HepG2 (cell line): Measurements from ENCODE around the gene DAPK1. TPM values are rescaled to one million over a fixed set of nuclear protein-coding genes. Genes with fewer than 3 reads are reported as not detected.

Source experiments
- HNRNPL ChIP-seq: fragments of 200-400 bp; formaldehyde crosslinking; IDR thresholded peaks from 2 replicates; pipeline ENCODE4 v1.6.1; 2017; ENCODE audit warnings: mild to moderate bottlenecking, low read depth, low read length
- MAFK ChIP-seq, 2 experiments: IDR thresholded peaks in 1 of 2; conservative IDR thresholded peaks in 1 of 2; 2 replicates each; pipeline ENCODE4 v1.6.1; 2011; ENCODE audit warnings: improper control_type of control experiment in 2 of 2, low read length in 2 of 2
- NCOA1 ChIP-seq: sonication (generic); formaldehyde crosslinking; IDR thresholded peaks from 2 replicates; pipeline ENCODE4 v1.9.0; 2021; ENCODE audit warnings: missing genetic modification reagents
- NFE2L2 ChIP-seq: fragments of 150-350 bp; IDR thresholded peaks from 2 replicates; pipeline ENCODE4 v1.6.1; 2014; ENCODE audit warnings: low read length
- SALL2 ChIP-seq: sonication (generic); formaldehyde crosslinking; IDR thresholded peaks from 2 replicates; pipeline ENCODE4 v1.8.1; 2023; ENCODE audit warnings: mild to moderate bottlenecking, missing genetic modification reagents, inconsistent platforms
- TEAD2 ChIP-seq: sonication (generic); formaldehyde crosslinking; IDR thresholded peaks from 2 replicates; pipeline ENCODE4 v1.9.0; 2021; ENCODE audit warnings: missing genetic modification reagents
- THYN1 ChIP-seq: sonication (generic); formaldehyde crosslinking; IDR thresholded peaks from 2 replicates; pipeline ENCODE4 v1.8.1; 2023; ENCODE audit warnings: low read depth, mild to moderate bottlenecking, moderate library complexity, missing genetic modification reagents, borderline replicate concordance
- ZBTB38 ChIP-seq: sonication (generic); formaldehyde crosslinking; IDR thresholded peaks from 2 replicates; pipeline ENCODE4 v1.5.1; 2020; ENCODE audit warnings: mild to moderate bottlenecking, missing genetic modification reagents
- ZNF121 ChIP-seq: sonication (generic); formaldehyde crosslinking; IDR thresholded peaks from 2 replicates; pipeline ENCODE4 v1.5.0; 2020; ENCODE audit warnings: mild to moderate bottlenecking, missing genetic modification reagents
- polyA plus RNA-seq, 8 experiments: library from polyadenylated mRNA; depleted of rRNA in 3 of 8; stranded (reverse) in 7 of 8; unstranded in 1 of 8; fragments of >200 nt; fragmentation: Illumina TruSeq in 4 of 8; extraction: Trizol in 4 of 8; gene quantifications; 2 replicates each; pipeline versions ENCODE4 v1.2.1 to v1.2.3, GENCODE V29; 2011 to 2016; ENCODE audit warnings: low read depth in 4 of 8, missing spikeins in 1 of 8, mixed read lengths in 1 of 8; ENCODE audit not compliant: insufficient read depth in 1 of 8
- total RNA-seq, 5 experiments: library from RNA; depleted of rRNA; stranded (reverse); fragments of >200 nt; fragmentation: Illumina TruSeq; extraction: Trizol; gene quantifications; 2 replicates each; pipeline ENCODE4 v1.2.3, GENCODE V29; 2016; ENCODE audit warnings: low read depth in 1 of 5
- TF ChIP-seq, protein P1 (sequence below): sonication (generic); formaldehyde crosslinking; IDR thresholded peaks from 2 replicates; pipeline ENCODE4 v1.5.1; 2020; ENCODE audit warnings: mild to moderate bottlenecking, missing genetic modification reagents, moderate library complexity
- TF ChIP-seq, protein P2 (sequence below): sonication (generic); formaldehyde crosslinking; IDR thresholded peaks from 2 replicates; pipeline ENCODE4 v1.8.1; 2022; ENCODE audit warnings: low read depth, mild to moderate bottlenecking, missing genetic modification reagents

Gene DAPK1
- total and polyA plus RNA-seq, 2 of the 13 experiments (the other 11 are each of a cell fraction or from before 2014, with no cell fraction given) = 35.7 to 35.9 TPM

DNA sequence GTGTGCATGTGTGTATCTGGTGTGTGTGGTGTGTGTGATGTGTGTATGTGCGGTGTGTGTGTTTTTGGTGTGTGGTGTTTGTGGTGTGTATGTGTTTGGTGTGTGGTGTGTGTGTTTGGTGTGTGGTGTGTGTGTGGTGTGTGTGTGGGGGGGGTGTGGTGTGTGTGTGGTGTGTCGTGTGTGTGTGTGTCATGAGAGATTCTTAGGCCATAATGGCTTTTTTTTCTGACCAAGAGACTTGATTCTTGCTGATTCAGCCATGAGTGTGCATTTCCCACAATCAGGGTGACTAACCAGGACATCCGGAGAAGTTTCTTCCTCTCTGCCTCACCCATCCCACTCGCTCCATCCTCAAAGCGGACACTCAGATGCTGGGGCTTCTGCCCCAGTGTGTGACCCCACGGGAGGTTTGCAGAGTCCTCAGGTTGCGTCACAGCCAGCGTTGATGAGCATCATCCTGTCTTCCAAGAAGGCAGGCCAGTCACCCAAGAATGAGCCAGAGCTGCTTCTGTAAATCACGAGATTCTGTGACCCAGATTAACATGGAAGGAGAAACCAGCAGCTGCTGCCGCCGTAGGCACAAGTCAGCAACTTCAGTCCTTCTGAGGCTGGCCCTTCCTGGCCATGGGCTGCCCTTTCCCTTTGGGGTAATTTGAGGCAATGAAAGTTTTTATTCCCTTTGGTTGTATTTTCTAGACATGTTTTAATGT is 215.8 kb downstream of the DAPK1 start (continued):
- TF ChIP-seq, protein P1, sequence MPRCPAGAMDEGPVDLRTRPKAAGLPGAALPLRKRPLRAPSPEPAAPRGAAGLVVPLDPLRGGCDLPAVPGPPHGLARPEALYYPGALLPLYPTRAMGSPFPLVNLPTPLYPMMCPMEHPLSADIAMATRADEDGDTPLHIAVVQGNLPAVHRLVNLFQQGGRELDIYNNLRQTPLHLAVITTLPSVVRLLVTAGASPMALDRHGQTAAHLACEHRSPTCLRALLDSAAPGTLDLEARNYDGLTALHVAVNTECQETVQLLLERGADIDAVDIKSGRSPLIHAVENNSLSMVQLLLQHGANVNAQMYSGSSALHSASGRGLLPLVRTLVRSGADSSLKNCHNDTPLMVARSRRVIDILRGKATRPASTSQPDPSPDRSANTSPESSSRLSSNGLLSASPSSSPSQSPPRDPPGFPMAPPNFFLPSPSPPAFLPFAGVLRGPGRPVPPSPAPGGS = no peak
- TF ChIP-seq MAFK (conservative IDR thresholded peaks at IDR 0.05 in 1 of 2, IDR thresholded peaks at IDR 0.05 in 1 of 2; ENCODE audit: low read length in 2 of 2) (peak; percentile 81 to 92), NFE2L2 (peak; percentile 60), ZNF121 (no peak), TEAD2 (CRISPR knock-in tag) (no peak), THYN1 (no peak), HNRNPL (0 out of 2 replicates have a peak, but pooled peaks have one; percentile 37), NCOA1 (CRISPR knock-in tag) (no peak), SALL2 (CRISPR knock-in tag) (0 out of 2 replicates have a peak, but pooled peaks have one; percentile 12), ZBTB38 (CRISPR knock-in tag) (no peak)
- TF ChIP-seq, protein P2, sequence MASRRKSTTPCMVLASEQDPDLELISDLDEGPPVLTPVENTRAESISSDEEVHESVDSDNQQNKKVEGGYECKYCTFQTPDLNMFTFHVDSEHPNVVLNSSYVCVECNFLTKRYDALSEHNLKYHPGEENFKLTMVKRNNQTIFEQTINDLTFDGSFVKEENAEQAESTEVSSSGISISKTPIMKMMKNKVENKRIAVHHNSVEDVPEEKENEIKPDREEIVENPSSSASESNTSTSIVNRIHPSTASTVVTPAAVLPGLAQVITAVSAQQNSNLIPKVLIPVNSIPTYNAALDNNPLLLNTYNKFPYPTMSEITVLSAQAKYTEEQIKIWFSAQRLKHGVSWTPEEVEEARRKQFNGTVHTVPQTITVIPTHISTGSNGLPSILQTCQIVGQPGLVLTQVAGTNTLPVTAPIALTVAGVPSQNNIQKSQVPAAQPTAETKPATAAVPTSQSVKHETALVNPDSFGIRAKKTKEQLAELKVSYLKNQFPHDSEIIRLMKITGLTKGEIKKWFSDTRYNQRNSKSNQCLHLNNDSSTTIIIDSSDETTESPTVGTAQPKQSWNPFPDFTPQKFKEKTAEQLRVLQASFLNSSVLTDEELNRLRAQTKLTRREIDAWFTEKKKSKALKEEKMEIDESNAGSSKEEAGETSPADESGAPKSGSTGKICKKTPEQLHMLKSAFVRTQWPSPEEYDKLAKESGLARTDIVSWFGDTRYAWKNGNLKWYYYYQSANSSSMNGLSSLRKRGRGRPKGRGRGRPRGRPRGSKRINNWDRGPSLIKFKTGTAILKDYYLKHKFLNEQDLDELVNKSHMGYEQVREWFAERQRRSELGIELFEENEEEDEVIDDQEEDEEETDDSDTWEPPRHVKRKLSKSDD (CRISPR knock-in tag) = no peak
